Measurements from ENCODE around the gene TSPYL1. TPM values are rescaled to one million over a fixed set of nuclear protein-coding genes. Genes with fewer than 3 reads are reported as not detected.

Gene TSPYL1
- total and polyA plus RNA-seq, 2 of the 8 experiments (the other 6 are each of a cell fraction or from before 2014, with no cell fraction given): 33.2 to 79.1 TPM

- POLR2A ChIA-PET (ENCODE audit: partially characterized antibody): interaction anchor here (0.7 to 3.3 kb wide), 9 partner anchors 9 to 314 kb away, joined by 3 to 47 read pairs (median 3); partner anchors contain the start of genes TSPYL1 and TSPYL4
- FAIRE-seq: peak; percentile 99
- peak overlapping the region; percentile 36 to 62 for H3K4me2 ChIP-seq (ENCODE audit: insufficient read depth in 1 of 2, low read depth in 2 of 2, low read length in 2 of 2)
- TF ChIP-seq CREB1 (IDR thresholded peaks at IDR 0.05): peak; percentile 98
- TF ChIP-seq SIRT6 (IDR thresholded peaks at IDR 0.05; ENCODE audit: low read length): no peak
- no peak for TF ChIP-seq CEBPB (IDR thresholded peaks at IDR 0.05; ENCODE audit: low read depth, low read length)
- TF ChIP-seq HDAC6 (IDR thresholded peaks at IDR 0.05; ENCODE audit: low read depth, low read length): no peak
Observed at GRCh38 chr6:116229287-116229913, 50.3 kb downstream of the TSPYL1 start.

More at GRCh38 chr6:116229287-116229913, 50.3 kb downstream of the TSPYL1 start:
- CTCF ChIA-PET (ENCODE audit: partially characterized antibody): interaction anchor here (0.5 to 3.3 kb wide), 12 partner anchors 12 to 332 kb away, joined by 3 to 30 read pairs (median 5); no protein-coding TSS in a partner anchor
- Histone ChIP-seq H3K27me3 (replicated peaks in 1 of 4; ENCODE audit: control insufficient read depth in 3 of 4, extremely low read depth in 1 of 4, insufficient read depth in 3 of 4, low read length in 3 of 4) (no peaks in the 10 kb centered on the region), H2BK15ac (ENCODE audit: low read length) (no peak overlapping the region), H3K56ac (replicated peaks; ENCODE audit: insufficient read length, low read depth, low read length) (no peak overlapping the region), H3K23me2 (ENCODE audit: low read depth, low read length) (no peaks in the 10 kb centered on the region), H2BK20ac (ENCODE audit: low read length) (no peak overlapping the region), H3K27ac (ENCODE audit: low read depth, low read length) (no peak overlapping the region; the same call in 1 of the 2 replicates), H4K5ac (ENCODE audit: insufficient read length, low read depth, low read length) (no peak overlapping the region), H4K20me1 (replicated peaks in 1 of 2; ENCODE audit: control insufficient read depth in 1 of 2, insufficient read depth in 2 of 2, low read length in 2 of 2) (no peaks in the 10 kb centered on the region), H3K79me2 (ENCODE audit: control insufficient read depth in 1 of 2, insufficient read depth in 2 of 2, low read length in 2 of 2) (no peaks in the 10 kb centered on the region), H3K23ac (ENCODE audit: insufficient read length) (no peak overlapping the region), H3K4ac (replicated peaks; ENCODE audit: insufficient read length, low read depth, low read length) (no peak overlapping the region), H3K4me3 (ENCODE audit: extremely low read depth in 1 of 4, insufficient read depth in 2 of 4, low read depth in 3 of 4, low read length in 4 of 4) (peak overlapping the region in 1 of 4 experiments; percentile 40; a peak in 3 of 8 replicates), H2BK5ac (ENCODE audit: low read depth, low read length) (no peak overlapping the region), H3K18ac (ENCODE audit: extremely low read depth, low read length) (no peak overlapping the region), H3K79me1 (ENCODE audit: low read depth, low read length) (no peaks in the 10 kb centered on the region), H2BK120ac (replicated peaks; ENCODE audit: low read depth, low read length) (no peak overlapping the region), H3K14ac (ENCODE audit: insufficient read length) (no peak overlapping the region), H3K9ac (replicated peaks in 1 of 4; ENCODE audit: extremely low read depth in 1 of 4, low read depth in 3 of 4, low read length in 3 of 4) (peak overlapping the region in 1 of 4 experiments; percentile 64; a peak in 1 of 7 replicates), H4K8ac (ENCODE audit: extremely low read depth, insufficient read depth, low read length) (no peak overlapping the region), H3K9me3 (ENCODE audit: insufficient read depth in 2 of 2, low read depth in 1 of 2, low read length in 1 of 2) (no peaks in the 10 kb centered on the region), H2AFZ (ENCODE audit: low read length) (peak overlapping the region; percentile 99), H4K91ac (replicated peaks; ENCODE audit: insufficient read length, low read length) (no peak overlapping the region), H3K36me3 (ENCODE audit: control insufficient read depth in 2 of 4, insufficient read depth in 4 of 4, low read length in 3 of 4) (no peaks in the 10 kb centered on the region), H2AK5ac (ENCODE audit: low read depth, low read length) (no peak overlapping the region), H3K4me1 (replicated peaks in 1 of 4; ENCODE audit: control insufficient read depth in 3 of 4, insufficient read depth in 4 of 4, low read length in 3 of 4) (peaks cover 0 to 5% (median 1%) of the 10 kb centered on the region in 4 experiments; a peak in 3 of 7 replicates), H2BK12ac (ENCODE audit: low read depth, low read length) (no peak overlapping the region)
- DNase-seq (ENCODE audit: low read depth in 1 of 2, low spot score in 2 of 2): peak; percentile 71 to 98
- WGBS, 2 experiments (ENCODE audit: extremely low coverage in 1 of 2, insufficient coverage in 1 of 2, insufficient read length in 1 of 2, insufficient replicate concordance in 2 of 2, low coverage in 1 of 2, low lambda C conversion rate in 2 of 2, missing lambda C conversion rate in 1 of 2): 56% methylated on average over 17 of the region's 17 CpGs; no CpG with 5 or more reads in 1 of the 2 experiments

Measured in H1 (cell line).